EL (cell line): ENCODE results near the gene ARHGAP22.
A peak's percentile ranks its signal among the peaks of the same experiment; 100 is the strongest.

Experiments
- DNase-seq: peaks from one replicate; pipeline ENCODE4 v3.0.0-alpha.2; 2016

ARHGAP22 gene

GRCh38 chr10:48508791-48509772 lies 95.8 kb downstream of the ARHGAP22 start:
- DNase-seq = no peak

GRCh38 chr10:48507933-48508790 lies 96.7 kb downstream of the ARHGAP22 start:
- DNase-seq = peak; percentile 53

GRCh38 chr10:48507494-48507893 lies 97.4 kb downstream of the ARHGAP22 start:
- DNase-seq = no peak

- peak; percentile 31 for DNase-seq
These were observed 98.5 kb downstream of the ARHGAP22 start for GRCh38 chr10:48506147-48506917.

GRCh38 chr10:48505394-48506112 lies 99.3 kb downstream of the ARHGAP22 start:
- DNase-seq = no peak

- DNase-seq = no peak
These were observed 100.6 kb downstream of the ARHGAP22 start for GRCh38 chr10:48504141-48504885.

GRCh38 chr10:48503293-48503911 lies 101.5 kb downstream of the ARHGAP22 start:
- DNase-seq = no peak

GRCh38 chr10:48502791-48503190 lies 102.1 kb downstream of the ARHGAP22 start:
- DNase-seq = no peak

- DNase-seq = no peak
These were observed 102.8 kb downstream of the ARHGAP22 start for GRCh38 chr10:48501787-48502771.

GRCh38 chr10:48501226-48501625 lies 103.6 kb downstream of the ARHGAP22 start:
- no peak for DNase-seq

- DNase-seq = no peak
These were observed 104.1 kb downstream of the ARHGAP22 start for GRCh38 chr10:48500771-48501170.

- no peak for DNase-seq
These were observed 105.8 kb downstream of the ARHGAP22 start for GRCh38 chr10:48498940-48499510.

GRCh38 chr10:48497780-48498770 lies 106.8 kb downstream of the ARHGAP22 start:
- DNase-seq = no peak

GRCh38 chr10:48496831-48497779 lies 107.8 kb downstream of the ARHGAP22 start:
- peak; percentile 80 for DNase-seq

GRCh38 chr10:48496105-48496830 lies 108.6 kb downstream of the ARHGAP22 start:
- DNase-seq = no peak
